LoVo (cell line): ENCODE data around the gene CHRNA1.
"Not testable (repeated sequence)": the region's sequence is repeated elsewhere in the genome, so short reads cannot be mapped to it uniquely, and the experiment has no call there.

Source experiments
- DNase-seq: peaks from one replicate; pipeline ENCODE4 v3.0.0-alpha.2; 2016; ENCODE audit warnings: low spot score

CHRNA1 gene

DNA sequence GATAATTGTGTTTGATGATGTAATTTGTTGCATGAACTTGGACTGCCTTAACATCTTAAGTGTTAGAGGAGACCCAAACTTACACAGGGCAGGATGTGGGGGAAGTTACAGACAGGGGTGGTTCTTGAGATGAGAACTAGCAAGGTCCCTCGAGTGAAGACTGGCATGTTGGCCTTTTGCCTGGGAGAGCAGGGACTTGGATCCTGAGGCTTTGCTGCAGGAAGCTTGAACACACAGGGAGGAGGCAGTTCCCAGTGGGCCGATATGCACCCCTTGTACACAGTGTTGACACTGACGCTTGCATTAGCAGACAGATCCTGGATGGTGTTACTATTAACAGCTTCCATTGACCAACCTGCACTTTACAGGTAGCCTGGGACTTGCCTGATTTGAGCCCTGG is 47.5 kb downstream of the CHRNA1 start:
- DNase-seq: no peak

DNA sequence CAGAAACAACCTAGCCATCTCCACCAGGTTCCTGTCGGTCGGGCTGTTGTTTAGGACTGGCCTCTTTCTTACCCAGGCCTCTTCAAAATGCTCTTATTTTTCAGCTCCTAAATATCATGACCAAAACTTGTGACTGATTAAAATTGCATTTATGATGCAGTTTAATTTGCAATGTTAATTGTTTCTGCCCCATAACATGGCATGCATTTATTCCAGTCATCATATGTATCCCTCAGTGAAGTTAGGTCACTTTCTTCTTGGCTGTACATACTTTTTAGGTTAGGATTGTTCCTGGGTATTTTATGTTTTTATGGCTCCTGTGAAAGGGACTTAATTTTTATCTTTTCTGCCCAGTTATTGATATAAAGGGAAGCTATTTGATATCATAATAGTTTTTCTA is 50.6 kb downstream of the CHRNA1 start:
- no peak for DNase-seq

GRCh38 chr2:174711206-174711605 is 53.1 kb downstream of the CHRNA1 start:
- no peak for DNase-seq

DNA sequence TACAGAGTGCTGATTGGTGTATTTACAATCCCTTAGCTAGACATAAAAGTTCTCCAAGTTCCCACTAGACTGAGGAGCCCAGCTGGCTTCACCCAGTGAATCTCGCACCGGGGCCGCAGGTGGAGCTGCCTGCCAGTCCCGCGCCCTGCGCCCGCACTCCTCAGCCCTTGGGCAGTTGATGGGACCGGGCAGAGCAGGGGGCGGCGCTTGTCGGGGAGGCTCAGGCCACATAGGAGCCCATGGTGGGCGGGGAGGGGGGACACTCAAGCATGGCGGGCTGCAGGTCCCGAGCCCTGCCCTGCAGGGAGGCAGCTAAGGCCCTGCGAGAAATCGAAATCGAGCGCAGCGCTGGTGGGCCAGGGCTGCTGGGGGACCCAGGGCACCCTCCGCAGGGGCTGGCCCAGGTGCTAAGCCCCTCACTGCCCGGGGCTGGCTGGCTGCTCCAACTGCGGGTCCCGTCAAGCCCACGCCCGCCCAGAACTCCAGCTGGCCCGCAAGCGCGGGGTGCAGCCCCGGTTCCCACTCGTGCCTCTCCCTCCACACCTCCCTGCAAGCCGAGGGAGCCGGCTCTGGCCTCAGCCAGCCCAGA is 54.8 kb downstream of the CHRNA1 start:
- not testable (repeated sequence) for DNase-seq

DNA sequence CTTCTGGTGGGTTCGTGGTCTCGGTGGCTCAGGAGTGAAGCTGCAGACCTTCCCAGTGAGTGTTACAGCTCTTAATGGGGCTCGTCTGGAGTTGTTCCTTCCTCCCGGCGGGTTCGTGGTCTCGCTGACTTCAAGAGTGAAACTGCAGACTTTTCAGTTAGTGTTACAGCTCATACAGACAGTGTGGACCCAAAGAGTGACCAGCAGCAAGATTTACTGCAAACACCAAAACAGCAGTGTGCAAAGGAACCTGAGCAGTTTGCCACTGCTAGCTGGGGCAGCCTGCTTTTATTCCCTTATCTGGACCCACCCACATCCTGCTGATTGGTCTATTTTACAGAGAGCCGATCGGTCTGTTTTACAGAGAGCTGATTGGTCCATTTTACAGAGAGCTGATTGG is 55.6 kb downstream of the CHRNA1 start:
- no peak for DNase-seq

GRCh38 chr2:174705321-174705720 is 59.0 kb downstream of the CHRNA1 start:
- no peak for DNase-seq

DNA sequence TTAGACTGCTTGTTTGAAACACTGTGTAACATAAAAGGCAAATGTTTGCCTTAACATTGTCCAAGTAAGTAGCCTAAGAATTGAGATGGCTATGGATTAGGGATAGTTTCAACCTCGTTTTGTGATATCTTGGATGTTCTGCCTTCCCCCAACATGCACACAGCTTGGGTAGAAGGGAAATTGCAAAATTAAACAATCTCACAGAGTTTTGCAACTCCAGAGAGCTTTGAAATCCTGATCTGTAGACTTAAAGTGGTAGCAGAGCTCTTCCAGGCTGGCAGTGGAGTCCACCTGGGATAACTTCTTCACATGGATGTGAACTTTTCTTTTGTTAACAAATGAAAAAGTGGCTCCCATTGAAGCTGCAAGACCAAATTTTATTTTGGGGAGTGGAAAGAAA is 59.6 kb downstream of the CHRNA1 start:
- no peak for DNase-seq

- no peak for DNase-seq
Observed at GRCh38 chr2:174704061-174704460, 60.2 kb downstream of the CHRNA1 start.

DNA sequence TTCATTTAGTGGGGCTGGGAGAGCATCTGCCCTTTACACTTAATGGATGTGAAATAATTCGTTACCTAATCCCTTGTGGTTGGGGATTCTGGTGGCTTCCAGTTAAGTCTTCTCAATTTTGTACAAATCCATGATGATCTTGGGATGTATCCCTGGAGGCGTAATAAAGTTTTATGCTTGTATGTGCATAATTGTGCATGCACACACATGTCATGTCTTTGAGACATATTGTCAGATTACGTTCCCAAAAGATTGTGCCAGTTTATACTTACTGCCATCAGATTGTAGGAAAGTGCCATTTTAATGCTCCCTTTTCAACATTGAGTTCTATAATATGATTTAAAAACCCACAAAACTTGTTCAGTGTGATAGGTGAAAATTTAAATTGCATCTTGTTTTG is 60.8 kb downstream of the CHRNA1 start:
- no peak for DNase-seq

DNA sequence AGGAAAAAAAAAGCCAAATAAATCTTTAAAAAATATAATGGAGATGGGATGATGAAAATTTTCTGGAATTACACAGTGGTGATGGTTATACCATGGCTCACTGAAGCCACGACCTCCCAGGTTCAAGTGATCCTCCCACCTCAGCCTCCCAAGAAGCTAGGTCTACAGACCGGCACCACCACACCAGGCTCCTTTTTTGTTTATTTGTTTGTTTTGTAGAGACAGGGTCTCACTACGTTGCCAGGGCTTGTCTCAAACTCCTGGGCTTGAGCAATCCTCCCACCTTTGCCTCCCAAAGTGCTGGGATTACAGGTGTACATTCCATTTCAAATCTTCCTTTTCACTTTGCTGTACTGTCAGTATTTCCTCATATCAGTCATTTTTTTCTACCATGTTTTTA is 61.7 kb downstream of the CHRNA1 start:
- no peak for DNase-seq

GRCh38 chr2:174699993-174700766 is 64.1 kb downstream of the CHRNA1 start:
- DNase-seq: peak; percentile 49
